Activated gamma-delta T cell (primary cell): Measurements from ENCODE around the gene TMEM126B.
"Not testable (repeated sequence)": the region's sequence is repeated elsewhere in the genome, so short reads cannot be mapped to it uniquely, and the experiment has no call there.

Source experiments
- DNase-seq: peaks from one replicate; lab custom pipeline; 2025; lab: John Stamatoyannopoulos, UW
- total RNA-seq, 2 donors: gene quantifications; one replicate each; lab custom pipeline; 2026; lab: John Stamatoyannopoulos, UW

The TMEM126B gene
- 51.6 to 52.7 reads per million in 2 donors for total RNA-seq

DNA sequence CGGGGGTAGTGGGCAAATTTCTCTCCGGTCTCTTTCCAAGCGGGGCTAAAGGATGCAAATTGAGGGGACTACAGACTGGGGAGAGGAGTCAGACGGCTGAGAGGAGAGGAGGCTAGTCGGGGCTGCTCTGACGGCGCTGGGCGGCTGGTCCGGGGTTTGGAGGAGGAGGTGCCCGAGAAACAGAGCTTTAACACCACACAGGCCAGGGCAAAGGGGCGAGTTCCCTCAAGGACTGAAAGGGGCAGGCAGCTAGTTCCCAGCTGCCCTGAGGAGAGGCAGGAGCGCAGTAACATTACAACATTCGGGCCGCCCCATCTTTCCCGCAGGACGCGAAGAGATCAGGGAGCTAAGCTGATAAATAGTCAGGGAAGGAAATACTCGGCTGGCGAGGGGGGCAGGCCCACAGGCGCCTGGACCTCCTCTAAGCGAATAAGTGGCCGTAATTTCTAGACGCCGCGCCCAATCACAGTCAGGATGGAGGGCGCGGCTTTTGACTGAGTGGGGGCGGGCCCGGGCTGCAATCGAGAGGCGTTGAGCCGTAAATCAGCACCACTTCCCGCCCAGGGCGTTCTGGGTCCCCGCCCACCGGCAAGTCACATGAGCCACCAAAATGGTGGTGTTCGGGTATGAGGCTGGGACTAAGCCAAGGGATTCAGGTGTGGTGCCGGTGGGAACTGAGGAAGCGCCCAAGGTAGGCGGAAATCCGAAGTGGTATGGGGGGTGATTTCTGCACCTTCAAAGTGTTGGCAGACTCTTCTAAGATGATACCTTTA is at the start of gene TMEM126B:
TMEM126B (plus strand) TSS at position 596 of the 773 bp plus-strand sequence; CDS start at position 611, 15 bp downstream.
- peak; percentile 83 for DNase-seq

DNA sequence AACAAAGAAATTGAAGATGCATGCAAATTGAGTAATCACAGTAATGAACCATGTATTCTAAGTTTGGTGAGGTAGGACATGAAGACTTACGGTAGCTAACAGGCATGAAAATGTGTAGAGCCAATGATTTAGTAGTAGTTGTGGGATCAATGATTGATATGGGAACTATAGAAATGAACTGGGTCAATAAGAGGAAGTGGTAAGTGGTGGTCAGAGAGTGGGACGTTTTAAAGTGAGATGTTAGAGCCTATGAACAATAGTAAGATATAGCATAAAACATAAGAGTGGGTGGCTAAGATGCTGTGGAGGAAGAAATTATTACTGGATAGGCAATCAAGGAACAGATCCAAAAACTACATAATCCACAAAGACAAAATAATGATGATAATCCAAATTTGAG is 46.3 kb upstream of the TMEM126B start:
- no peak for DNase-seq

DNA sequence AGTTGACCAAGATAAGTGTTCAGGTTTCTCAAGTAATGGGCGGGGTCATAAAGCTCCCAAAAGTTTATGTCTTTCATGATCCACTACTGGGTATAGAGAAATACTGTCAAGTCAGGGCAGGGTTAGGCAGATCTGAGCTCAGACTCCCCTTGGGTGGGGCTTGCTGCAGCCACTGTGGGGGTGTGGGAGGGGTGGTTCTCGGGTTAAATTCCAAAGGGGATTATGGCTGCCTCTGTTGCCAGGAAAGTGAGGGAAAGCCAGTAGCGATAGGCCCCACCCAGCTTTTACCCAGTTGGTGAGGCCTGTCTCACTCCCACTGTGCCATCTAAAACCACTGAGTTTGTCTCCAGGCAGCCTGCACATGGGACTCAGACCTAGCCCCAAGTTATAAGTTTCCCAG is 39.0 kb upstream of the TMEM126B start:
- no peak for DNase-seq

DNA sequence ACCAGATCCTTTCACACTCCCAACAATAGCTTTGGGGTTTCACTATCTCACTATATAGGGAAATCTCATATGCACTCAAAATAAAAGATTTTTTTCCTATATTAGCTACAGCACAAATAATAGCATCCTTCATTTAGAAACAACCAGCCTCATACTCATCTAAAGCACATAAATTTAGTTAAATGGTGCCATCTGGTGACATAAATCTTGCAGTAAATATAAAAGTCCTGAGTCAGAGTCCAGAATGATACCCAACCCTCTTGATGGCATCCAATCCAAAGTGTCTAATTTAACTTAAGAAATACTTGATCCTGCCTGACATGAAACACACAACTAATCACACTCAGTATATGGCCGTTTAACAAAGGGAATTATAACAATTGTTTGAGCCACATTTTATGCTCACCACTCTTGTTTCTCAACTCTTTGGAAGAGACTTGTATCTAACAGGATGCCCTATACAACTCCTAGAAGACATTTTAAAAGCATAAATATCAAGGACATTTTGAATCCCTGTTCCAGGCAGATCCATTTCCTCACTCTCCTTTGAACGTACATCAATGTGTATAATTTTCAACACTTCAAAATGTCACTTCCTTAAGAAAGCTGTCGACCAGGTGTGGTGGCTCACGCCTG is 37.4 kb upstream of the TMEM126B start:
- no peak for DNase-seq

DNA sequence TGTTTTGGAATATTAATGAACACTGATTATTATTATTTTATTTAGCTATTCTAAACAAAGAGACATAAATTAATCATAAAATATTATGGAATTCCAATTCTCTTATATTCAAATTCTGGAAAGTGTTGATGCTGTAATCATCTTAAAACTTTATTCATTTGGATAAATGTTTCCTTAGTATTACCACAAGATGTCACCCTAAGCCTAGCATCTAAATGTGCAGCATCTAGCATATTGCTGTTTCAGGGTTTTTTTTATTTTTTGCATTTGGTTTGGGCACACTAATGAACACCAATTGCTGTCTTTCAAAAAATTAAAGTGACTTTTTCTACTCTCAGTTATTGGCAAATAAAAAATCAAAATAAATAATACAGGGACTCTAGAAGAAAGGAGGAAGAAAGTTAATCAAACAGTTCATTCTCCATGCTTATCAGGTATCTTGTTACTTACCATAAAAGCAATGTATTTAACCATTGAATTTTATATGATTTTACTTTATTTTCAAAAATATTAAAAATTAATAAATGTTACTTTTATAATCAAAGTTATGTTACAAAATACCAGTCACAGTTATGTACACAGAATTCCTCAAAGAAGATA is 33.0 kb upstream of the TMEM126B start:
- no peak for DNase-seq

DNA sequence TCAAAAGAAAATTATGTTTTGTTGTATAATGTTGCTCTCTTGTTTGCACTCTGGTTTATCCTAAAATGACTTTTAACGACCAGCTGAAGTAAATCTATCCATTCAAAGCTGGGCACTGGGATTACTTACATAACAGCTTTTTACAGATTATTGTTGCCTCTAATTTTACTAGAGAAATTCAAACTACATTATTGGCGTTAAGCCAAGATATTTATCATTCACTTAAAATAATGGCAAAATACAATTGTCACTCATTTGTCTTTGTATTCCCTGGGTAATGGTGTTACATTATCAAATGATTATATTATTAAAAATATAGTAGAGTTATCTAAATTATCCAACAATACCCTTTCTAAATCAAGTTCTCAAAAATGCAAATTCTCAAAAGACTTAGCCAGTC is 31.5 kb upstream of the TMEM126B start:
- DNase-seq, result no peak

DNA sequence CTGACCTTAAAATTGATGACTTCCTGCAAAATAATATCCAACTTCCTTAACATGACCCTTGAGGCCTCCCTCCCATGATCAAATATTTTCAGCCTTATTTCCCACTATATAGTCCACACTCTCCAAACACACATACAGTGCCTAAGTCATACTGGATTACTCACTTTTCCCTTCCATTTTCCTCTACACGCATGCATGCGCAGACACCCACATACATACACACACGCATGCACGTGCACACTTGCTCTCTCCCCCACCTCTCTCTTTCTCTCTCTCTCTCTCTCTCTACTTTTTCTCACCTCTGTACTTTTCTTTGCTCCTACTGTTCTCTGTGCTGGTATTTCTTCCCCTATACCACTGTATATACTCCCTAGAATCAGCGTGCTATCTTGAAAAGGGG is 29.3 kb upstream of the TMEM126B start:
- no peak for DNase-seq

DNA sequence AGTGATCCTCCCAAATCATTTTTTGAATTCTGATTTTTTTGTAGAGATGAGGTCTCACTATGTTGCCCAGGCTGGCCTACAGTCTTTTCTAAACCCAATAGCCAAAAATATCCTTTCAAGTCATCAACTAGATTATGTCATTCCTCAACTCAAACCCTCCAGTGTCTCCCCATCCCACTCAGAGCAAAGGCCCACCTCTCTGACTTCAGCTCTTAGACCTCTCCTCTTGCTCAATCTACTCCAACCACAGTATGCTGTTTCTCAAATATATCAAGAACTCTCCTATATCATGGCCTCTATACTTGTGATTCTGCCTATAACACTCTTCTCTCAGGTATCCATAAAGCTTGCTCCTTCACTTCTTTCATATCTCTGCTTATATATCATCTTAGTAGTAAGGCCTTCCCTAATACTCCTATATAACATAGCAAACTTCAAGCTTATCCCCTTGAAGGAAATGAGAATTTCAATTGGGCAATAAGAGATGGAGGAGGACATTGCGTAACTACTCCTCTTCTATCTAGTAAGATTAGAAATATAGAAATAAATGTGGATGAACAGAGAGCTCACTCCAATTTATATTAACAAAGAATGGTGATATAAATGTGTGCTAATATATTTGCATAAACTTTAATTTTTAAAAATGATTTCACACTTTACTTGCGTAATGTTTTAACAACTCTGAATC is 25.7 kb upstream of the TMEM126B start:
- DNase-seq, result no peak

DNA sequence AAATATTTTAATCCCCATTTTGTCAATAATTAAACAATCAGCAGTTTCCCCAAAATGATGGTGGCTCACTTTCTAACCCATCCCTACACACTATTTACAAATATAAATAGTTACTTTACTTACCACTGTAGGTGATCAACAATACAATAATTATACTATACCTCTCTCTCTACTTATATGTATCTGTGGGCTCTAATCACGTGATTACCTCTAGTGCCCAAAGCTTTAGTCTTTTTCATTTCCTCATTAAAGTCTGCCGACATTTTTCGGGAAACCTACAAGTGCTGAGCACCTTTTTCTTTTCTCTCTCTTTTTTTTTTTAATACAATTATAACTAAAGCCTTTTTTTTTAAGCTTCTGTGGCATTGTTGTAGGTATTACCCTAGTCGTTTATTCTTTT is 25.2 kb upstream of the TMEM126B start:
- no peak for DNase-seq

DNA sequence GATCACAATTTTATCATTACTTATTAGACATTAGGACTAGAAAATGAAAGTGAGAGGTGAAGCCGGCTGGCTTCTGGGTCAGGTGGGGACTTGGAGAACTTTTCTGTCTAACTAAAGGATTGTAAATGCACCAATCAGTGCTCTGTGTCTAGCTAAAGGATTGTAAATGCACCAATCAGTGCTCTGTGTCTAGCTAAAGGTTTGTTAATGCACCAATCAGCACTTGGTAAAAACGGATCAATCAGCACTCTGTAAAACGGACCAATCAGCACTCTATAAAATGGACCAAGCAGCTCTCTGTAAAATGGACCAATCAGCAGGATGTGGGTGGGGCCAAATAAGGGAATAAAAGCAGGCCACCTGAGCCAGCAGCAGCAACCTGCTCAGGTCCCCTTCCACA is 22.2 kb upstream of the TMEM126B start:
- DNase-seq, result not testable (repeated sequence)

DNA sequence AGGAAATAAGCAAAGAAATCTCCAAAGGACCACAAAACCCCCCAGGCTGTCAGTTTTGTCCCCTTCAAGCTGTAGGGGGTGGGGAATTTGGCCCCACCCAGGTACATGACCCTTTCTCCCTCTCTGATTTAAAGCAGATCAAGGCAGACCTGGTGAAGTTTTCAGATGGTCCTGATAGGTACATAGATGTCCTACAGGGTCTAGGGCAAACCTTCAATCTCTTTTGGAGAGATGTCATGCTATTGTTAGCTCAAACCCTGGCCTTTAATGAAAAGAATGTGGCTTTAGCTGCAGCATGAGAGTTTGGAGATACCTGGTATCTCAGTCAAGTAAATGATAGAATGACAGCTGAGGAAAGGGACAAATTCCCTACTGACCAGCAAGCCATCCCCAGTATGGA is 19.8 kb upstream of the TMEM126B start:
- DNase-seq, result not testable (repeated sequence)

DNA sequence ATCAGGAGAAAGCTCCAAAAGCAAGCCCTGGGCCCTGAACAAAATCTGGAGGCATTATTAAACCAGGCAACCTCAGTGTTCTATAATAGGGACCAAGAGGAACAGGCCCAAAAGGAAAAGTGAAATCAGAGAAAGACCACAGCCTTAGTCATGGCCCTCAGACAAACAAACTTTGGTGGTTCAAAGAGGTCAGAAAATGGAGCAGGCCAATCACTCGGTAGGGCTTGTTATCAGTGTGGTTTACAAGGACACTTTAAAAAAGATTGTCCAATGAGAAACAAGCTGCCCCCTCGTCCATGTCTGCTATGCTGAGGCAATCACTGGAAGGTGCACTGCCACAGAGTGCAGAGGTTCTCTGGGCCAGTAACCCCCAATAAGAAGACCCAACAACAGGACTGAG is 19.1 kb upstream of the TMEM126B start:
- not testable (repeated sequence) for DNase-seq

DNA sequence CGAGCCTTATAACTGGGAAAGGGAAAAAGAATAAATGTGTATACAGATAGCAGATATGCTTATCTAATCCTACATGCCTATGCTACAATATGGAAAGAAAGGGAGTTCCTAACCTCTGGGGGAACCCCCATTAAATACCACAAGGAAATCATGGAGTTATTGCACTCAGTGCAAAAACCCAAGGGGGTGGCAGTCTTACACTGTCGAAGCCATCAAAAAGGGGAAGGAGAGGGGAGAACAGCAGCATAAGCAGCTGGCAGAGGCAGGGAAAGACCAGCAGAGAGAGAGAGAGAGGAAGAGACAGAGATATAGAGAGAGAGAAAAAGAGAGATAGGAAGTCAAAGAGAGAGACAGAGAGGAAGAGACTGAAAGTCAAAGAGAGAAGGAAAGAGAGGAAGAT is 16.8 kb upstream of the TMEM126B start:
- not testable (repeated sequence) for DNase-seq

DNA sequence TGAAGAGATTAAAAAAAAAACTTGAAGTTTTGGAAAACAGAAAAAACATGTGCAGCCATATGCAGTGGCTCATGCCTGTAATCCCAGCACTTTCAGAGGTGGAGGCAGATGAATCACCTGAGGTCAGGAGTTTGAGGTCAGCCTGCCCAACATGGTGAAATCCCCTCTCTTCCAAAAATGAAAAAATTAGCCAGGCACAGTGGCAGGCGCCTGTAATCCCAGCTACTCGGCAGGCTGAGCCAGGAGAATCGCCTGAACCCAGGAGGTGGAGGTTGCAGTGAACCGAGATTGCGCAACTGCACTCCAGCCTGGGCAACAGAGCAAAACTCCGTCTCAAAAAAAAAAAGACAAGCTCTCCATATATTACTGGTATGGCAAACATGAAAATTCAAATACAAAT is 8.9 kb upstream of the TMEM126B start:
- no peak for DNase-seq

DNA sequence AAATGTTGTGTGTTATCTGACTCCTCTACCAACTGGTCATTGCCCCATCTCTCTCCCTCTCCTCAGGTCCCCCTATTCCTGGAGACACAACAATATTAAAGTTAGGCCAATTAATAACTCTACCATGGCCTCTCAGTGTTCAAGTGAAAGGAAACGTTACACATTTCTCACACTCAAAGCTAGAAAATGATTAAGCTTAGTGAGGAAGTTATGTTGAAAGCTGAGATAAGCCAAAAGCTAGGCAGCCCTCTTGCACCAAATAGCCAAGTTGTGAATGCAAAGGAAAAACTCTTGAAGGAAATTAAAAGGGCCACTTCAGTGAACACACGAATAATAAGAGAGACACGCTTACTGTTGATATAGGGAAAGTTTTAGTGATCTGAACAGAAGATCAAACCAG is 8.1 kb upstream of the TMEM126B start:
- DNase-seq, result no peak

DNA sequence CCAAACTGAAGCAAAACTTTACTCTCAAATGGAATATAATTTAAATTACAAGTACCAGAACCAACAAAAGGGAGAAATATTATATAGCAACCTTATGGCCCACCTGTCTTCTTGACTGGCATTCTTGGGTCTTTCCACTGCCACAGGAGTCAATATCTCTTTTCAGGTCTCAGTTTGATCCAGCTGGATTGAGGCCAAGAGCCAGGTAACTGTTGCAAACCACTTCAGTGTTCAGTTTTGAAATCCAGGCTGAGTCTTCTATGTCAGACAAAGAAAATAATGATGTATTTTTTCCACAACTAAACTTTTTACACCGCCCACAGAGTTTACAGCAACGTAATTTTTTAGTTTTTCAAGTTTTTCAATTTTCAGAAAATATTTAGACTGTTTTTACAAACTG is 1.9 kb upstream of the TMEM126B start:
- no peak for DNase-seq

DNA sequence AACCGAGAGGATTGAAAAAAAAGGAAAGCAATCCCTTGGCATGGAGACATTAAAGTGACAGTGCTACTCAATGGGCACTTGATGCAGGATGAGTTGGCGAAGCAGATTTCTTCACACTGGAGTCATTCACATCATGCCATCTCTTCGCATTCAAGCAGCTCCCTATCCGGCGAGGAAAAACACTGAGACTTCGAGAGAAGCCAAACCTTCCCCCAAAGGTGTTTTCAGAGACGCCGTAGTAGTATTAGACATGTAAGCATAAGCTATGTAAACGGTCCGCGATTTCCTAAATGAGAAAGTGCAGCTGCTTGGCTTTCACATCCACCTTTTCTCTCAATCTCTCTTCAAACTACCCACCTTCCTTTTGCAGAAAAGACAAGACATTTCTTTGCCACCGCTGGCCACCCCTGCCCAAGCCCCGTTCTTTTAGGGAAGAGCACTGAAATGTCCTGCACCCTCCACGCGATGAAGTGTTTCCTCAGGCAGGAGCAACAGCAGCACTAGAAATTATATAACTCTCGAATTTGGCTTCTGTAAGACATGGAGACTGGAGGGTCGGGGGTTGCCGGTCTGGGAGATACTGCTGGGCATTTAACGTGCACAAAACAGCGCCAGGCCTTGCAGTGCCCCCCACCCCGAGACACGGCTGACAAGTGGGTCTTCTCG is 928 bp upstream of the TMEM126B start, which contains the start of gene DLG2:
DLG2 (minus strand) TSS at position 13 of the 666 bp plus-strand sequence.
- no peak for DNase-seq

DNA sequence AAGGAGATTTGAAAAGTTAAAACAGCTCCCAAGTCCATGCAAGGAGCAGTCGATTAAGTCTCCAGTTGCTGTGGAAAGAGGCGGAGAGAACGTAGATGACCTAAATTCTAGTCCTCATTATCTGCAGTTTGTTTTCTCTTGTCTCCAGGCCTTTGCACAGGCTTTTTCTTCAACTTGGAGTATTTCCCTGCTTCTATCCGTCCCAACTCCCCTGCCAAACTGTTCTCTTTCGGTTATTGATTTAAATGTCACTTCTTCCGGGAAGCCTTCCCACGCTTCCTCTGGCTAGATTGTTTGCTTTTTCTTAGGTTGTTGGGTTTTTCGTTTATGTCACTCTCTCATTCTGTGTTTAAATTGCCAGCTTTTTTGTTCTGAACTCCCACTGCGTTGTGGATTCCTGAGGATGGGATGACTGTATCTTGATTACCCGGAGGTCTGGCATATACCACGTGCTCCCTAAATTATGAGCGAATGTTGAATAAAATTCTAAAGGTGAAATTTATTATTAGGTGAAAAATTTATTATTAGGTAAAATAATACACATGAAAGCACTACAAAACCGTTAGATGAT is 463 bp downstream of the TMEM126B start:
- DNase-seq, result no peak

DNA sequence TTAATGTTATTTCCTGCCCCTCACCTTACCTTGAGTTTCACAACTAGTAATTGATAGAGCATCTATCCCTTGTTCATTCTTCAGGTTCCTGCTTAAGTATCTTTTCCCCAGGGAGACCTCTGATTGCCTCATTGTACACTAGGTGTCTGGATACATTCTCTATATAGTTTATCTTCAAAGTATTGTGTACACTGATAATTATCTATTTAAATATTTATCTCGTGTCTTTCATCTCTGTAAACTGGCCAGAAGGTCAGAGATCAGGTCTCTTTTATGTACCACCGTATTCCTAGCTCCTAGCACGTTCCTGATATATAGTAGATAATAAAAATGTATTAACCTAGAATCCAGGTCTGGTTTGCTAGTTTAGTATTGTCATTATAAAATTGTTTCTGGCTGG is 6.4 kb downstream of the TMEM126B start:
- DNase-seq, result no peak

DNA sequence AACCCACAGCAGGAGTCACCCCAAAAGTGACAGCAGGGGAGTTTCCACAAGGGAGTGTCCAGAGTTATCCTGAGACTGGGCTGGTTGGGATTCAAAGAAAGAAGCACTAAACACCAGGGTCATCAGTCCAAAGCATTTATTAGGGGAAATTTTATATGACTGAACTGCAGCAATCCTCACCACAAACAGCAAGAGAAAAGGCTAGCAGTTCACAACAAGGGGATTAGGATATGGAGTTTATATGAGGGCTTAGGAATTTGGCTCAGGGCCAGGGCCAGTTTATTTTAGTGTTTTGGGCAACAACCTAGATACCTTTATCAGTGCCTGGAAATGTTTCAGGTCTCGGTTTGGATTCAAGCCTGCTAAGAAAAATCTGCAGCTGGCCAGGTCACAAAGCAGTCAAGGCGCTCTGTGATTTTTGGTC is 14.8 kb downstream of the TMEM126B start:
- no peak for DNase-seq

DNA sequence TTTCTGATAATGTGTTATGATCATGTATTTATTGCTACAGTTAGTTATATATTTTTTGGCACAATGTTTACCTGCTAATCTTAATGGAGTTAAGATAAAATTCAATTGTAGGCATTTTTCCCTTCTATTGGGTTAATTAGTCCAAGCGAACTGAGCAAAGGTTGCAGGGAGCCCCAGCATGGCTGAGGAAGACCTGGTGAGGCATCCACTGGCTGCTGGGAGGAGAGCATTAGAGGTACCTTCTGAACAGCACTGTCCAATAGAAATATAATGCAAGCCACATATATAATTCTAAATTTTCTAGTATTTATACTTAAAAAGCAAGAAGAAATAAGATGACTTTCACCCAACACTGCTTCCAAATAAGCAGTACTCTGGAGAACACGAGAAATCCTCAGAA is 18.7 kb downstream of the TMEM126B start:
- DNase-seq, result no peak
